HCT116 (cell line): ENCODE measurements around the gene ACP5. TPM values are rescaled to one million over a fixed set of nuclear protein-coding genes. Genes with fewer than 3 reads are reported as not detected.

Source experiments
- ATAC-seq: fragments of 200-7000 bp; cut with Tn5 transposase; 2 replicates; pipeline ENCODE4 v1.9.1; 2020; ENCODE audit warnings: mild to moderate bottlenecking, moderate library complexity
- BruUV-seq: library from RNA; stranded (reverse); fragments of 400-500 nt; replicated peaks from 2 replicates; lab custom pipeline; 2021; lab: Mats Ljungman, UMichigan
- CTCF ChIA-PET: fragments of 300-600 bp; sonication (Branson Sonifier 250); formaldehyde crosslinking; loops from one replicate; lab custom pipeline; 2021; ENCODE audit warnings: antibody characterized with exemption; lab: Charles Lee
- POLR2A ChIA-PET: fragments of 300-600, 350-600 bp; sonication (Branson Sonifier 250); formaldehyde crosslinking; loops from one replicate; lab custom pipeline; 2021; ENCODE audit warnings: antibody characterized with exemption; lab: Charles Lee
- RAD21 ChIA-PET, 2 experiments: fragments of 300-600 bp; sonication (Branson Sonifier 250); formaldehyde crosslinking; loops; one replicate each; lab custom pipeline; 2023; ENCODE audit warnings: low total read pairs in 2 of 2; ENCODE audit not compliant: uncharacterized antibody in 2 of 2, unreplicated experiment in 2 of 2, low non-redundant PET in 1 of 2; lab: Charles Lee
- DNase-seq: peaks from one replicate; pipeline ENCODE4 v3.0.0-alpha.2; 2010; ENCODE audit warnings: low read depth, low spot score
- H2AFZ ChIP-seq: fragments of 200-600 bp; shearing (Covaris generic), sonication (generic); 2 replicates; pipeline ENCODE4 v1.6.1; 2017; ENCODE audit warnings: low read depth, mixed run types, mixed read lengths, antibody characterized with exemption, low read length; ENCODE audit not compliant: poor library complexity, severe bottlenecking
- H3K27ac ChIP-seq: 2 replicates; pipeline ENCODE4 v1.5.1; 2012; ENCODE audit warnings: low read depth, low read length
- H3K27me3 ChIP-seq: fragments of 200-600 bp; sonication (generic); 2 replicates; pipeline ENCODE4 v1.6.1; 2016; ENCODE audit warnings: mixed run types, low read length, mixed read lengths; ENCODE audit not compliant: insufficient read depth
- H3K36me3 ChIP-seq, 2 experiments: fragments of 200-500 bp in 1 of 2; fragments of 200-600 bp in 1 of 2; sonication (Bioruptor generic) in 1 of 2; sonication (generic) in 1 of 2; 2 replicates each; pipeline versions ENCODE4 v1.5.1 to v1.6.1; 2014 to 2016; ENCODE audit warnings: low read length in 2 of 2, inconsistent platforms in 1 of 2, mixed read lengths in 1 of 2, mixed run types in 1 of 2; ENCODE audit not compliant: insufficient read depth in 2 of 2, control insufficient read depth in 1 of 2
- H3K4me1 ChIP-seq, 2 experiments: fragments of 200-600 bp in 1 of 2; sonication (generic) in 1 of 2; 2 replicates each; pipeline versions ENCODE4 v1.5.1 to v1.6.1; 2012 to 2017; ENCODE audit warnings: low read length in 2 of 2, inconsistent platforms in 1 of 2, mild to moderate bottlenecking in 1 of 2, mixed read lengths in 1 of 2, mixed run types in 1 of 2, moderate library complexity in 1 of 2; ENCODE audit not compliant: insufficient read depth in 2 of 2, control insufficient read depth in 1 of 2
- H3K4me2 ChIP-seq: fragments of 200-600 bp; sonication (generic); 2 replicates; pipeline ENCODE4 v1.6.1; 2017; ENCODE audit warnings: mixed run types, low read length, mixed read lengths
- H3K4me3 ChIP-seq, 2 experiments: fragments of 200-600 bp in 1 of 2; sonication (generic) in 1 of 2; replicated peaks in 1 of 2; 2 replicates each; pipeline ENCODE4 v1.5.1; 2011 to 2016; ENCODE audit warnings: low read length in 2 of 2, control low read depth in 1 of 2, low read depth in 1 of 2, mild to moderate bottlenecking in 1 of 2, mixed read lengths in 1 of 2, mixed run types in 1 of 2
- H3K79me2 ChIP-seq: fragments of 200-600 bp; sonication (generic); 2 replicates; pipeline ENCODE4 v1.6.1; 2017; ENCODE audit warnings: mild to moderate bottlenecking, mixed run types, low read length, moderate library complexity, mixed read lengths; ENCODE audit not compliant: insufficient read depth
- H3K9ac ChIP-seq: fragments of 200-600 bp; sonication (generic); 2 replicates; pipeline ENCODE4 v1.6.1; 2016; ENCODE audit warnings: low read length, mixed read lengths
- H3K9me2 ChIP-seq: fragments of 200-600 bp; sonication (generic), shearing (Covaris generic); 2 replicates; pipeline ENCODE4 v1.6.1; 2017; ENCODE audit warnings: mixed run types, mild to moderate bottlenecking, moderate library complexity; ENCODE audit not compliant: insufficient read depth
- H3K9me3 ChIP-seq, 2 experiments: fragments of 200-500 bp in 1 of 2; fragments of 200-600 bp in 1 of 2; sonication (Bioruptor generic) in 1 of 2; sonication (generic) in 1 of 2; 2 replicates each; pipeline ENCODE4 v1.6.1; 2014 to 2017; ENCODE audit warnings: low read length in 2 of 2, mixed read lengths in 2 of 2, inconsistent platforms in 1 of 2, low read depth in 1 of 2, mild to moderate bottlenecking in 1 of 2, mixed run types in 1 of 2, moderate library complexity in 1 of 2; ENCODE audit not compliant: control insufficient read depth in 1 of 2, insufficient read depth in 1 of 2
- H4K20me1 ChIP-seq: fragments of 200-600 bp; sonication (generic), shearing (Covaris generic); 2 replicates; pipeline ENCODE4 v1.6.1; 2017; ENCODE audit warnings: mixed run types, mild to moderate bottlenecking, moderate library complexity; ENCODE audit not compliant: insufficient read depth
- CBX3 ChIP-seq: IDR thresholded peaks from 2 replicates; pipeline ENCODE4 v1.6.1; 2012; ENCODE audit warnings: low read depth
- CEBPB ChIP-seq: IDR thresholded peaks from 2 replicates; pipeline ENCODE4 v1.6.1; 2012; ENCODE audit warnings: low read depth
- EZH2phosphoT487 ChIP-seq: fragments of 200-600 bp; IDR thresholded peaks from 2 replicates; pipeline ENCODE4 v1.6.1; 2018; ENCODE audit warnings: antibody characterized with exemption, borderline replicate concordance
- JUND ChIP-seq: IDR thresholded peaks from 2 replicates; pipeline ENCODE4 v1.6.1; 2012
- POLR2A ChIP-seq: IDR thresholded peaks from 2 replicates; pipeline ENCODE4 v1.7.0; 2011; ENCODE audit warnings: borderline replicate concordance; ENCODE audit not compliant: insufficient read depth, insufficient read length; ENCODE audit errors: extremely low read depth
- POLR2AphosphoS5 ChIP-seq: IDR thresholded peaks from 2 replicates; pipeline ENCODE4 v1.6.1; 2011; ENCODE audit warnings: mild to moderate bottlenecking, low read depth, low read length, moderate library complexity
- SIN3A ChIP-seq: IDR thresholded peaks from 2 replicates; pipeline ENCODE4 v1.6.1; 2012; ENCODE audit warnings: low read depth
- SP1 ChIP-seq: IDR thresholded peaks from 2 replicates; pipeline ENCODE4 v1.6.1; 2012; ENCODE audit warnings: low read depth
- SRF ChIP-seq: IDR thresholded peaks from 2 replicates; pipeline ENCODE4 v1.6.1; 2012; ENCODE audit warnings: low read depth
- TCF7L2 ChIP-seq: IDR thresholded peaks from 2 replicates; pipeline ENCODE4 v1.7.0; 2011; ENCODE audit warnings: borderline replicate concordance, inconsistent platforms; ENCODE audit not compliant: insufficient read depth, insufficient read length; ENCODE audit errors: extremely low read depth
- YY1 ChIP-seq: IDR thresholded peaks from 2 replicates; pipeline ENCODE4 v1.6.1; 2011; ENCODE audit warnings: low read length, low read depth, moderate library complexity, mild to moderate bottlenecking; ENCODE audit not compliant: insufficient replicate concordance; ENCODE audit errors: extremely low read depth
- ZBTB33 ChIP-seq: IDR thresholded peaks from 2 replicates; pipeline ENCODE4 v1.6.1; 2011; ENCODE audit warnings: mild to moderate bottlenecking, low read length, moderate library complexity; ENCODE audit not compliant: insufficient replicate concordance; ENCODE audit errors: extremely low read depth
- ZFX ChIP-seq: fragments of 450-650 bp; IDR thresholded peaks from 2 replicates; pipeline ENCODE4 v1.6.1; 2017
- intact Hi-C: fragments of 100-400 bp; cut with micrococcal nuclease; formaldehyde crosslinking; loops from 2 replicates; pipeline ENCODE4 v1.10.0; 2022
- total RNA-seq: library from RNA; stranded (reverse); gene quantifications from one replicate; pipeline ENCODE4 v1.2.1, GENCODE V29; 2021; ENCODE audit not compliant: unreplicated experiment
- TF ChIP-seq, protein P1 (sequence below), 3 experiments: fragments of 200-600 bp in 1 of 3; sonication (generic) in 1 of 3; IDR thresholded peaks in 2 of 3; conservative IDR thresholded peaks in 1 of 3; 2 replicates each; pipeline ENCODE4 v1.5.1; 2012 to 2017; ENCODE audit warnings: low read depth in 2 of 3, low read length in 2 of 3, antibody characterized with exemption in 1 of 3, borderline replicate concordance in 1 of 3, control low read depth in 1 of 3, mild to moderate bottlenecking in 1 of 3, mixed read lengths in 1 of 3, mixed run types in 1 of 3, moderate library complexity in 1 of 3; ENCODE audit not compliant: insufficient read depth in 1 of 3
- TF ChIP-seq, protein P2 (sequence below): IDR thresholded peaks from 2 replicates; pipeline ENCODE4 v1.6.1; 2012; ENCODE audit warnings: low read depth
- TF ChIP-seq, protein P3 (sequence below): IDR thresholded peaks from 2 replicates; pipeline ENCODE4 v1.6.1; 2012

Gene ACP5
- total RNA-seq, 1 experiment from 2014 or later = 1.2 TPM

DNA sequence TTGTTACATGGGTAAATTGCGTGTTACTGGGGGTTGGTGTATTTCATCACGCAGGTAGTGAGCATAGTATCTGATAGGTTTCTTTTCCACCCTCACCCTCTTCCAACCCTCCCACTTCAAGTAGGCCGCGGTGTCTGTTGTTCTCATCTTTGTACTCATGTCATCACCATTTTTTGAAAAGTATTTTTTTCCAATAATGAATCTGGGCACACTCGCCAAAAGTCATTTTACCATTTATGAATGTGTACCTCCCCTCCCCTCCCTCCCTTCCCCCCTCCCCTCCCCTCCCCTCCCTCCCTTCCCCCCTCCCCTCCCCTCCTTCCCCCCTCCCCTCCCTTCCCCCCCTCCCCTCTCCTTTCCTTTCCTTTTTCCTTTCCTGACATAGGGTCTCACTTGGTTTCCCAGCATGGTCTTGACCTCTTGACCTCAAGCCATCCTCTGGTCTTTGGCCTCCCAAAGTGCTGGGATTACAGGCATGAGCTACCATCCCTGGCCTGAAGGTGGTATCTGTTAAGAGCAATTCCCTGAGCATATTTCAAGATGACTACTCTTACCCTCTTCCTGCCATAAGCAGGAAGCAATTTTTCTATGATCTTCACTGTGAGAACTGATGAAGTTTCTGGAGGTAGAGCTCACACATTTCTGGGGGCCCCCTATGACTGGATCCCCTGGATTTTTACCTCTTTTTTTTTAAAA lies 35.5 kb upstream of the ACP5 start (continued):
- no peak for TF ChIP-seq TCF7L2

DNA sequence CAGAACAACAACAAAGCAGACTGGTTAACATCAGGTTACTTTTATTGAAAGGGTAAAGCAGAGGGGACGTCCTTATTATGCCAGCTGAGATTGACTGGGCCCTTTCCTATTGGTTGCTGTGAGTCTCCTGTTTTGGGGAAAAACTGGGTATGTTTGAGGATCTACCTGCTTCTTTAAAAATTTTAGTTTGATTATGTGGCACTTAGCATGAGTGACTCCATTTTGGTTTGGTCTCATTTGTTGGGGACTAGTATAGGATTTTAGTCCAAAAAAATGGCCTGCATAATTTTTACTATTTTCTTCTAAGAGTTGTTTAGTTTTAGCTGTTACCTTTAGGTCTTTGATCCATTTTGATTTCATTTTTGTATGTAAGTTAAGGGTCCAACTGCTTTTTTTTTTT lies 34.3 kb upstream of the ACP5 start:
- ChIA-PET CTCF (no interaction called here), POLR2A (no interaction called here), RAD21 (no interaction called here)
- no peak overlapping the region for H3K4me3 ChIP-seq
- H3K79me2 ChIP-seq = peaks cover 34% of the 10 kb centered on the region
- peaks cover 13 to 22% of the 10 kb centered on the region in 2 experiments for H3K36me3 ChIP-seq
- H3K27ac ChIP-seq = no peak overlapping the region
- ATAC-seq (no peak), DNase-seq (no peak)
- H3K9ac ChIP-seq = no peak overlapping the region
- H3K4me1 ChIP-seq = no peaks in the 10 kb centered on the region
- no peak overlapping the region for H2AFZ ChIP-seq
- TF ChIP-seq CEBPB (no peak), EZH2phosphoT487 (no peak), SP1 (no peak), SRF (no peak), SIN3A (no peak), JUND (no peak), ZFX (no peak), POLR2AphosphoS5 (no peak), ZBTB33 (no peak), CBX3 (no peak), TCF7L2 (no peak), POLR2A (no peak), YY1 (no peak)
- TF ChIP-seq, protein P1, sequence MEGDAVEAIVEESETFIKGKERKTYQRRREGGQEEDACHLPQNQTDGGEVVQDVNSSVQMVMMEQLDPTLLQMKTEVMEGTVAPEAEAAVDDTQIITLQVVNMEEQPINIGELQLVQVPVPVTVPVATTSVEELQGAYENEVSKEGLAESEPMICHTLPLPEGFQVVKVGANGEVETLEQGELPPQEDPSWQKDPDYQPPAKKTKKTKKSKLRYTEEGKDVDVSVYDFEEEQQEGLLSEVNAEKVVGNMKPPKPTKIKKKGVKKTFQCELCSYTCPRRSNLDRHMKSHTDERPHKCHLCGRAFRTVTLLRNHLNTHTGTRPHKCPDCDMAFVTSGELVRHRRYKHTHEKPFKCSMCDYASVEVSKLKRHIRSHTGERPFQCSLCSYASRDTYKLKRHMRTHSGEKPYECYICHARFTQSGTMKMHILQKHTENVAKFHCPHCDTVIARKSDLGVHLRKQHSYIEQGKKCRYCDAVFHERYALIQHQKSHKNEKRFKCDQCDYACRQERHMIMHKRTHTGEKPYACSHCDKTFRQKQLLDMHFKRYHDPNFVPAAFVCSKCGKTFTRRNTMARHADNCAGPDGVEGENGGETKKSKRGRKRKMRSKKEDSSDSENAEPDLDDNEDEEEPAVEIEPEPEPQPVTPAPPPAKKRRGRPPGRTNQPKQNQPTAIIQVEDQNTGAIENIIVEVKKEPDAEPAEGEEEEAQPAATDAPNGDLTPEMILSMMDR (IDR thresholded peaks at IDR 0.05 in 2 of 3, conservative IDR thresholded peaks at IDR 0.05 in 1 of 3; ENCODE audit: borderline replicate concordance in 1 of 3, insufficient read depth in 1 of 3, low read depth in 2 of 3, low read length in 2 of 3) = no peak
- TF ChIP-seq, protein P2, sequence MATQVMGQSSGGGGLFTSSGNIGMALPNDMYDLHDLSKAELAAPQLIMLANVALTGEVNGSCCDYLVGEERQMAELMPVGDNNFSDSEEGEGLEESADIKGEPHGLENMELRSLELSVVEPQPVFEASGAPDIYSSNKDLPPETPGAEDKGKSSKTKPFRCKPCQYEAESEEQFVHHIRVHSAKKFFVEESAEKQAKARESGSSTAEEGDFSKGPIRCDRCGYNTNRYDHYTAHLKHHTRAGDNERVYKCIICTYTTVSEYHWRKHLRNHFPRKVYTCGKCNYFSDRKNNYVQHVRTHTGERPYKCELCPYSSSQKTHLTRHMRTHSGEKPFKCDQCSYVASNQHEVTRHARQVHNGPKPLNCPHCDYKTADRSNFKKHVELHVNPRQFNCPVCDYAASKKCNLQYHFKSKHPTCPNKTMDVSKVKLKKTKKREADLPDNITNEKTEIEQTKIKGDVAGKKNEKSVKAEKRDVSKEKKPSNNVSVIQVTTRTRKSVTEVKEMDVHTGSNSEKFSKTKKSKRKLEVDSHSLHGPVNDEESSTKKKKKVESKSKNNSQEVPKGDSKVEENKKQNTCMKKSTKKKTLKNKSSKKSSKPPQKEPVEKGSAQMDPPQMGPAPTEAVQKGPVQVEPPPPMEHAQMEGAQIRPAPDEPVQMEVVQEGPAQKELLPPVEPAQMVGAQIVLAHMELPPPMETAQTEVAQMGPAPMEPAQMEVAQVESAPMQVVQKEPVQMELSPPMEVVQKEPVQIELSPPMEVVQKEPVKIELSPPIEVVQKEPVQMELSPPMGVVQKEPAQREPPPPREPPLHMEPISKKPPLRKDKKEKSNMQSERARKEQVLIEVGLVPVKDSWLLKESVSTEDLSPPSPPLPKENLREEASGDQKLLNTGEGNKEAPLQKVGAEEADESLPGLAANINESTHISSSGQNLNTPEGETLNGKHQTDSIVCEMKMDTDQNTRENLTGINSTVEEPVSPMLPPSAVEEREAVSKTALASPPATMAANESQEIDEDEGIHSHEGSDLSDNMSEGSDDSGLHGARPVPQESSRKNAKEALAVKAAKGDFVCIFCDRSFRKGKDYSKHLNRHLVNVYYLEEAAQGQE = no peak
- TF ChIP-seq, protein P3, sequence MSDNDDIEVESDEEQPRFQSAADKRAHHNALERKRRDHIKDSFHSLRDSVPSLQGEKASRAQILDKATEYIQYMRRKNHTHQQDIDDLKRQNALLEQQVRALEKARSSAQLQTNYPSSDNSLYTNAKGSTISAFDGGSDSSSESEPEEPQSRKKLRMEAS = no peak
- BruUV-seq = no TSS peak
- H3K4me2 ChIP-seq = no peak overlapping the region
- H3K27me3 ChIP-seq = no peaks in the 10 kb centered on the region
- H3K9me2 ChIP-seq = no peaks in the 10 kb centered on the region
- H3K9me3 ChIP-seq = peaks cover 6 to 10% of the 10 kb centered on the region in 2 experiments; a peak in 3 of 4 replicates
- H4K20me1 ChIP-seq = no peaks in the 10 kb centered on the region
- intact Hi-C loops = no loop called here
